Measurements from ENCODE around the gene CSTB.
A peak's percentile ranks its signal among the peaks of the same experiment; 100 is the strongest.

The CSTB gene

GRCh38 chr21:43789276-43790009, 13.3 kb upstream of the CSTB start, which contains the start of gene RRP1:
TSS of gene RRP1 (plus strand) at chr21:43789577. CDS start at chr21:43789630, 53 bp downstream.
- peak; percentile 94 for DNase-seq

GRCh38 chr21:43786807-43787440, 10.8 kb upstream of the CSTB start:
- no peak for DNase-seq

GRCh38 chr21:43786300-43786806, 10.2 kb upstream of the CSTB start:
- DNase-seq: no peak

- DNase-seq: no peak
Measured at GRCh38 chr21:43785134-43785533, 9.0 kb upstream of the CSTB start.

- no peak for DNase-seq
Measured at GRCh38 chr21:43783098-43783700, 7.1 kb upstream of the CSTB start.

GRCh38 chr21:43782431-43783097, 6.5 kb upstream of the CSTB start:
- DNase-seq: no peak

GRCh38 chr21:43781846-43782245, 5.7 kb upstream of the CSTB start:
- no peak for DNase-seq

- no peak for DNase-seq
Measured at GRCh38 chr21:43779660-43780059, 3.6 kb upstream of the CSTB start.

GRCh38 chr21:43778469-43779335, 2.6 kb upstream of the CSTB start:
- no peak for DNase-seq

GRCh38 chr21:43777953-43778352, 1.8 kb upstream of the CSTB start:
- no peak for DNase-seq

- no peak for DNase-seq
Measured at GRCh38 chr21:43775190-43775589, 918 bp downstream of the CSTB start.

GRCh38 chr21:43774163-43774562, 1.9 kb downstream of the CSTB start:
- no peak for DNase-seq

- DNase-seq: no peak
Measured at GRCh38 chr21:43772425-43772821, 3.7 kb downstream of the CSTB start.

- DNase-seq: no peak
Measured at GRCh38 chr21:43771698-43772424, 4.2 kb downstream of the CSTB start.

GRCh38 chr21:43771199-43771675, 4.9 kb downstream of the CSTB start:
- no peak for DNase-seq

GRCh38 chr21:43770066-43770655, 5.9 kb downstream of the CSTB start:
- DNase-seq: no peak

- DNase-seq: no peak
Measured at GRCh38 chr21:43769325-43769958, 6.7 kb downstream of the CSTB start.

- no peak for DNase-seq
Measured at GRCh38 chr21:43768868-43769167, 7.3 kb downstream of the CSTB start.

GRCh38 chr21:43767984-43768867, 7.9 kb downstream of the CSTB start:
- no peak for DNase-seq

- DNase-seq: no peak
Measured at GRCh38 chr21:43767498-43767983, 8.6 kb downstream of the CSTB start.

Measured in activated CD4-positive, alpha-beta T cell treated with anti-CD3 and anti-CD28 coated beads for 48 hours (primary cell).